Breast epithelium (tissue), 4 donors: ENCODE data around the gene NUDT9. TPM values are rescaled to one million over a fixed set of nuclear protein-coding genes. Genes with fewer than 3 reads are reported as not detected.
"Not testable (repeated sequence)": the region's sequence is repeated elsewhere in the genome, so short reads cannot be mapped to it uniquely, and the experiment has no call there.

Experiments used
- DNase-seq, 2 donors: peaks; one replicate each; pipeline ENCODE4 v3.0.0-alpha.2; 2019; ENCODE audit warnings: low spot score in 2 of 2
- H3K27ac ChIP-seq, 2 donors: fragments of 200-600 bp; sonication (generic) in 1 of 2; one replicate each; pipeline ENCODE4 v1.5.1; 2016 to 2019; ENCODE audit warnings: mild to moderate bottlenecking in 1 of 2
- H3K27me3 ChIP-seq, 2 donors: fragments of 200-600 bp; sonication (generic) in 1 of 2; one replicate each; pipeline versions ENCODE4 v1.5.1 to v1.6.0; 2017 to 2019; ENCODE audit warnings: control low read depth in 1 of 2, mild to moderate bottlenecking in 1 of 2
- H3K36me3 ChIP-seq: fragments of 200-600 bp; one replicate; pipeline ENCODE4 v1.5.1; 2019
- H3K4me1 ChIP-seq, 2 donors: fragments of 200-600 bp; sonication (generic); one replicate each; pipeline ENCODE4 v1.5.1; 2016 to 2019; ENCODE audit warnings: control low read depth in 1 of 2
- H3K4me3 ChIP-seq, 3 donors: fragments of 200-600 bp; sonication (generic); 1 replicate in 2 of 3; 2 replicates in 1 of 3; pipeline ENCODE4 v1.5.1; 2016 to 2019; ENCODE audit warnings: mild to moderate bottlenecking in 3 of 3, moderate library complexity in 2 of 3
- H3K9me3 ChIP-seq, 2 donors: fragments of 200-600 bp; sonication (generic) in 1 of 2; one replicate each; pipeline ENCODE4 v1.5.1; 2016 to 2019; ENCODE audit warnings: control low read depth in 1 of 2
- CTCF ChIP-seq, 3 donors: fragments of 450-650 bp; IDR thresholded peaks; one replicate each; pipeline ENCODE4 v1.5.1; 2016 to 2017; ENCODE audit warnings: antibody characterized with exemption in 3 of 3, mild to moderate bottlenecking in 3 of 3, moderate library complexity in 3 of 3
- POLR2A ChIP-seq: fragments of 450-650 bp; IDR thresholded peaks from one replicate; pipeline ENCODE4 v1.6.1; 2016; ENCODE audit warnings: antibody characterized with exemption, mild to moderate bottlenecking, moderate library complexity
- POLR2AphosphoS5 ChIP-seq, 3 donors: sonication (generic); formaldehyde crosslinking; IDR thresholded peaks; one replicate each; pipeline ENCODE4 v1.6.1; 2017; ENCODE audit warnings: antibody characterized with exemption in 3 of 3
- intact Hi-C: fragments of 100-400 bp; cut with DNase I; formaldehyde crosslinking; loops from one replicate; pipeline ENCODE4 v1.15.1; 2023; ENCODE audit warnings: low total_unique reads
- total RNA-seq, 3 donors: library from RNA; depleted of rRNA; stranded (reverse); fragments of >200 nt; gene quantifications; one replicate each; pipeline ENCODE4 v1.1.0, GENCODE V29; 2016

Gene NUDT9
- total RNA-seq, 3 donors from 2014 or later: 20.5 to 38.8 (median 28.8) TPM

- no peak for DNase-seq
- Histone ChIP-seq H3K9me3 (no peaks in the 10 kb centered on the region), H3K4me1 (no peaks in the 10 kb centered on the region), H3K27me3 (no peaks in the 10 kb centered on the region), H3K4me3 (no peak overlapping the region), H3K36me3 (no peaks in the 10 kb centered on the region), H3K27ac (no peak overlapping the region)
- TF ChIP-seq POLR2A: no peak
- intact Hi-C loops: no loop called here
Observed at GRCh38 chr4:87419578-87420249, 2.7 kb upstream of the NUDT9 start.

- Histone ChIP-seq H3K9me3 (no peaks in the 10 kb centered on the region), H3K4me1 (no peaks in the 10 kb centered on the region), H3K4me3 (no peak overlapping the region), H3K27me3 (no peaks in the 10 kb centered on the region), H3K27ac (no peak overlapping the region), H3K36me3 (no peaks in the 10 kb centered on the region)
- intact Hi-C loops: no loop called here
- DNase-seq: no peak
- TF ChIP-seq CTCF (IDR thresholded peaks at IDR 0.05): no peak
Observed at GRCh38 chr4:87420276-87420830, 2.0 kb upstream of the NUDT9 start.

GRCh38 chr4:87423317-87424098, 1.1 kb downstream of the NUDT9 start:
- H3K27me3 ChIP-seq: no peaks in the 10 kb centered on the region
- H3K36me3 ChIP-seq: no peaks in the 10 kb centered on the region
- DNase-seq: no peak
- peak overlapping the region in 1 of 2 donors; percentile 95 for H3K27ac ChIP-seq
- H3K4me1 ChIP-seq: peaks cover 0 to 3% of the 10 kb centered on the region in 2 donors
- no peak for TF ChIP-seq CTCF (IDR thresholded peaks at IDR 0.05)
- TF ChIP-seq POLR2AphosphoS5 (IDR thresholded peaks at IDR 0.05): no peak
- TF ChIP-seq POLR2A: no peak
- no peaks in the 10 kb centered on the region for H3K9me3 ChIP-seq
- H3K4me3 ChIP-seq: peak overlapping the region; percentile 74 to 86 (median 81)
- intact Hi-C loops: no loop called here

- H3K4me1 ChIP-seq, DNase-seq, H3K36me3 ChIP-seq, H3K27me3 ChIP-seq, intact Hi-C loops, H3K9me3 ChIP-seq: not testable (repeated sequence)
- peak overlapping the region in 2 of 3 donors; percentile 81 to 86 for H3K4me3 ChIP-seq
- H3K27ac ChIP-seq: peak overlapping the region in 1 of 2 donors; percentile 36
Observed at GRCh38 chr4:87424099-87424543, 1.7 kb downstream of the NUDT9 start.

- no peak for DNase-seq
- intact Hi-C loops: no loop called here
- no peak for TF ChIP-seq POLR2A
- no peak for TF ChIP-seq POLR2AphosphoS5 (IDR thresholded peaks at IDR 0.05)
- no peak for TF ChIP-seq CTCF (IDR thresholded peaks at IDR 0.05)
- Histone ChIP-seq H3K27ac (no peak overlapping the region), H3K9me3 (no peaks in the 10 kb centered on the region), H3K27me3 (no peaks in the 10 kb centered on the region), H3K4me3 (no peak overlapping the region), H3K36me3 (no peaks in the 10 kb centered on the region), H3K4me1 (peaks cover 0 to 3% of the 10 kb centered on the region in 2 donors)
Observed at GRCh38 chr4:87425711-87426110, 3.3 kb downstream of the NUDT9 start.
